ENCODE data around the gene KAZN. TPM values are rescaled to one million over a fixed set of nuclear protein-coding genes. Genes with fewer than 3 reads are reported as not detected.

The KAZN gene
- total RNA-seq, 2 donors from 2014 or later, result 0.46 to 0.58 TPM

GRCh38 chr1:14897997-14898645 is 299.6 kb downstream of the KAZN start:
- Mint-ChIP-seq H3K4me1 (ENCODE audit: low read depth) (no peaks in the 10 kb centered on the region), H3K27ac (no peak overlapping the region), H3K9me3 (no peaks in the 10 kb centered on the region), H3K27me3 (ENCODE audit: low read depth) (peaks cover 8% of the 10 kb centered on the region), H3K36me3 (ENCODE audit: insufficient read depth in 2 of 2) (no peaks in the 10 kb centered on the region), H3K4me3 (no peak overlapping the region)
- ATAC-seq (replicated peaks in 1 of 2) (no peak), DNase-seq (no peak)

DNA sequence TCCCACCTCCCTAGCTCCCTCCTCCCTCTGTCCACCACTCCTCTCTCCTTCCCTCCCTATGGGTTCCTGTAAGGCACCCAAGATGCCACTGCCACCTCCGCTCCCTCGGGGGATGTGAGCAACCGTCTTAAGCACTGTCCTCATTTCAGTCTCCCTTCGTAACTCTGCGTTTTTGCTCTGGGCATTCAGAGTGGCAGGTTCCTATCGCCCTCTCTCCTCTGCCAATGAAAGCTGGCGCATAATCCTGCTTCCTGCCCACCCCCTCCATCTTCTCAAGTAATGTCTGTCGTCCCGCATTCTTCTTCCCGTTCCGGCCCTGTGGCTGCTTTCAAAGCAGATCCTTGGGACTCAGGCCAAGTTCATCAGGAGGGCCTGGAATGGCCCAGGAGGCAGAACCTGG is 301.2 kb downstream of the KAZN start:
- no peak for ATAC-seq (replicated peaks in 1 of 2)
- peaks cover 8% of the 10 kb centered on the region for H3K27me3 Mint-ChIP-seq (ENCODE audit: low read depth)
- H3K36me3 Mint-ChIP-seq (ENCODE audit: insufficient read depth in 2 of 2), result no peaks in the 10 kb centered on the region
- no peak for DNase-seq
- H3K9me3 Mint-ChIP-seq, result no peaks in the 10 kb centered on the region
- H3K27ac Mint-ChIP-seq, result no peak overlapping the region
- no peak overlapping the region for H3K4me3 Mint-ChIP-seq
- no peaks in the 10 kb centered on the region for H3K4me1 Mint-ChIP-seq (ENCODE audit: low read depth)

GRCh38 chr1:14901371-14901954 is 303.0 kb downstream of the KAZN start:
- no peak overlapping the region for H3K4me3 Mint-ChIP-seq
- DNase-seq (no peak), ATAC-seq (replicated peaks in 1 of 2) (no peak)
- no peaks in the 10 kb centered on the region for H3K36me3 Mint-ChIP-seq (ENCODE audit: insufficient read depth in 2 of 2)
- H3K27ac Mint-ChIP-seq, result no peak overlapping the region
- peaks cover 8% of the 10 kb centered on the region for H3K27me3 Mint-ChIP-seq (ENCODE audit: low read depth)
- no peaks in the 10 kb centered on the region for H3K4me1 Mint-ChIP-seq (ENCODE audit: low read depth)
- no peaks in the 10 kb centered on the region for H3K9me3 Mint-ChIP-seq

- Mint-ChIP-seq H3K4me1 (ENCODE audit: low read depth) (no peaks in the 10 kb centered on the region), H3K36me3 (ENCODE audit: insufficient read depth in 2 of 2) (no peaks in the 10 kb centered on the region), H3K27me3 (ENCODE audit: low read depth) (peaks cover 8% of the 10 kb centered on the region), H3K4me3 (no peak overlapping the region), H3K9me3 (no peaks in the 10 kb centered on the region), H3K27ac (no peak overlapping the region)
- no peak for DNase-seq
- no peak for ATAC-seq (replicated peaks in 1 of 2)
These were observed 305.4 kb downstream of the KAZN start for GRCh38 chr1:14903922-14904321.

DNA sequence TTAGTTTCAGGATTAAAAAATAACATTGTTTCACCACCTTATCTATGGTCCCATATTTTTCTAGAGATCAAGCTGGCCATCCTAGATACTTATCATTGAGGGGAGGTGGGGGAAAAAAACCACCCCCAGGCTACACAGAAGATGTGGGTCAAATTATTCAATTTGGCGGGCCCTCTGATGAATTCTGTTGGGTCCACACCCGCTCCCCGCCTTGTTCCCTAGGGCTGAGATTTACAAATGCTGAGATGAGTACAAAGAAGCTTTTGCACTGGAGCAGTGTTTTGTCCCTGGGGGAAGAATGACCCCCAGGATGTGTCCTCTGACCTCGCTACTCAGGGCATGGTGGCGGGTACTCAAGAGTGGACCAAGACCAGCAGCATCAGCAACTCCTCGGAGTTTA is 308.2 kb downstream of the KAZN start:
- no peaks in the 10 kb centered on the region for H3K36me3 Mint-ChIP-seq (ENCODE audit: insufficient read depth in 2 of 2)
- ATAC-seq (replicated peaks in 1 of 2) (no peak), DNase-seq (no peak)
- H3K9me3 Mint-ChIP-seq, result no peaks in the 10 kb centered on the region
- H3K27me3 Mint-ChIP-seq (ENCODE audit: low read depth), result no peaks in the 10 kb centered on the region
- H3K4me3 Mint-ChIP-seq, result no peak overlapping the region
- H3K27ac Mint-ChIP-seq, result no peak overlapping the region
- no peaks in the 10 kb centered on the region for H3K4me1 Mint-ChIP-seq (ENCODE audit: low read depth)

GRCh38 chr1:14907416-14907815 is 308.9 kb downstream of the KAZN start:
- no peak overlapping the region for H3K27ac Mint-ChIP-seq
- no peaks in the 10 kb centered on the region for H3K36me3 Mint-ChIP-seq (ENCODE audit: insufficient read depth in 2 of 2)
- no peaks in the 10 kb centered on the region for H3K9me3 Mint-ChIP-seq
- H3K27me3 Mint-ChIP-seq (ENCODE audit: low read depth), result no peaks in the 10 kb centered on the region
- ATAC-seq (replicated peaks in 1 of 2) (no peak), DNase-seq (no peak)
- H3K4me1 Mint-ChIP-seq (ENCODE audit: low read depth), result no peaks in the 10 kb centered on the region
- no peak overlapping the region for H3K4me3 Mint-ChIP-seq

DNA sequence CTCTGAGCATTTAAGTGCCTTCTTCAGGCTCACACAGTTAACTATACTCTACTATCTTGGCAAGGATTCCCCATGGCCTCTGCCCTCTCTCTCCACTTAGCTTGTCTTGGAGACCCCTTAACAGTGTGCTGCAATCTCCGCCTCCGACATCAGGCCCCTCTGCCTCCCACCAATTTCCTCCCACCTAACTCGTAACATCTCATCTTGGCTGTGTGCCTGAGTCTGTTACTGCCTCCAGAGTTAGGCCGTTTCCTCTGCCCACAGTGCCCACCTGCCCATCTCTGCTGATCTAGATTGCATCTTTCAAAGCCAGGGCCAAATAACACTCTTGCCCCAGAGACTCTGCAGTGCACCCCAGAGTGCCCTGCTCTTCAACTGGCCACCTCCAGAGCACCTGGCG is 310.8 kb downstream of the KAZN start:
- Mint-ChIP-seq H3K9me3 (no peaks in the 10 kb centered on the region), H3K4me3 (no peak overlapping the region), H3K27ac (no peak overlapping the region), H3K27me3 (ENCODE audit: low read depth) (no peaks in the 10 kb centered on the region), H3K36me3 (ENCODE audit: insufficient read depth in 2 of 2) (no peaks in the 10 kb centered on the region), H3K4me1 (ENCODE audit: low read depth) (no peaks in the 10 kb centered on the region)
- ATAC-seq (replicated peaks in 1 of 2) (no peak), DNase-seq (no peak)

GRCh38 chr1:14909920-14910460 is 311.5 kb downstream of the KAZN start:
- no peaks in the 10 kb centered on the region for H3K27me3 Mint-ChIP-seq (ENCODE audit: low read depth)
- DNase-seq, result no peak
- H3K27ac Mint-ChIP-seq, result no peak overlapping the region
- no peaks in the 10 kb centered on the region for H3K36me3 Mint-ChIP-seq (ENCODE audit: insufficient read depth in 2 of 2)
- no peaks in the 10 kb centered on the region for H3K9me3 Mint-ChIP-seq
- no peak for ATAC-seq (replicated peaks in 1 of 2)
- no peaks in the 10 kb centered on the region for H3K4me1 Mint-ChIP-seq (ENCODE audit: low read depth)
- H3K4me3 Mint-ChIP-seq, result no peak overlapping the region

- Mint-ChIP-seq H3K4me1 (ENCODE audit: low read depth) (no peaks in the 10 kb centered on the region), H3K36me3 (ENCODE audit: insufficient read depth in 2 of 2) (no peaks in the 10 kb centered on the region)
- no peak for DNase-seq
These were observed 312.7 kb downstream of the KAZN start for GRCh38 chr1:14910984-14911721.

GRCh38 chr1:14912839-14913481 is 314.5 kb downstream of the KAZN start:
- no peaks in the 10 kb centered on the region for H3K9me3 Mint-ChIP-seq
- no peaks in the 10 kb centered on the region for H3K36me3 Mint-ChIP-seq (ENCODE audit: insufficient read depth in 2 of 2)
- H3K27ac Mint-ChIP-seq, result no peak overlapping the region
- no peak for ATAC-seq (replicated peaks in 1 of 2)
- no peaks in the 10 kb centered on the region for H3K4me1 Mint-ChIP-seq (ENCODE audit: low read depth)
- no peak for DNase-seq
- H3K27me3 Mint-ChIP-seq (ENCODE audit: low read depth), result no peaks in the 10 kb centered on the region
- H3K4me3 Mint-ChIP-seq, result no peak overlapping the region

More at GRCh38 chr1:14910984-14911721, 312.7 kb downstream of the KAZN start:
- Mint-ChIP-seq H3K4me3 (no peak overlapping the region), H3K9me3 (no peaks in the 10 kb centered on the region), H3K27me3 (ENCODE audit: low read depth) (no peaks in the 10 kb centered on the region), H3K27ac (no peak overlapping the region)
- ATAC-seq (replicated peaks in 1 of 2), result no peak

DNA sequence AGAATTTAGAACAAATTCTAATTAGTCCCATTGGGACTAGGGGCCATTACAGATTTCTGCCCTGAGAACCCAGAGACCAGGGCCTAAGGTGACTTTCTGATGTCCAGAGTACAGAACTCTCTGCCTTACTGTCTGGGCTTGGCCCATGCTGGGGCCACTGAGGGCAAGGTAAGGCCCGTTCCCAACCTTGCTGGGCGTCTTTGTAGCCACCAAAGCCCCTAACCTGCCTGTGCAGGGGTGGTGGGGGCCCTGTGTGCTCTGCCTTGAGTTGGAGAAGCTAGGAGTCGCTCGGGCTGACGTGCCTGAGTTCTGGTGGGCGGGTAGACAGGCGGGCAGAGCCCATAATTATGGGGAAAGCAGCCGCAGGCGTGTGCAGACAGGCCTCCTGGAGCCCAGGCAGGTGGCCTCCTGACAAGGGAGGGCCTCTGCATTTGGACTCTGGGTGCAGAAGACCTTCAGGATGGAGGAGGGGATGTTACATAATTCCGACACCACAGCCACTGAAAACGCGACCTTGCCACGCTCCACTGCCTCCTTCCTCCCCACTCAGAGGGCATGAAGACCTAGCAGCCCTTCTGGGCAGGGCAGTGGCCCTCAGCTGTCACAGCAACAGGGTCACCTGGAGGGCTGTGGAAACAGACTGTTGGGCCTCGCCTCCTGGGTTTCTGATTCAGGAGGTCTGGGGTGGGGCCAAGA is 315.1 kb downstream of the KAZN start:
- Mint-ChIP-seq H3K4me1 (ENCODE audit: low read depth) (no peaks in the 10 kb centered on the region), H3K4me3 (no peak overlapping the region), H3K36me3 (ENCODE audit: insufficient read depth in 2 of 2) (no peaks in the 10 kb centered on the region), H3K27me3 (ENCODE audit: low read depth) (no peaks in the 10 kb centered on the region), H3K27ac (no peak overlapping the region), H3K9me3 (no peaks in the 10 kb centered on the region)
- ATAC-seq (replicated peaks in 1 of 2) (no peak), DNase-seq (no peak)

DNA sequence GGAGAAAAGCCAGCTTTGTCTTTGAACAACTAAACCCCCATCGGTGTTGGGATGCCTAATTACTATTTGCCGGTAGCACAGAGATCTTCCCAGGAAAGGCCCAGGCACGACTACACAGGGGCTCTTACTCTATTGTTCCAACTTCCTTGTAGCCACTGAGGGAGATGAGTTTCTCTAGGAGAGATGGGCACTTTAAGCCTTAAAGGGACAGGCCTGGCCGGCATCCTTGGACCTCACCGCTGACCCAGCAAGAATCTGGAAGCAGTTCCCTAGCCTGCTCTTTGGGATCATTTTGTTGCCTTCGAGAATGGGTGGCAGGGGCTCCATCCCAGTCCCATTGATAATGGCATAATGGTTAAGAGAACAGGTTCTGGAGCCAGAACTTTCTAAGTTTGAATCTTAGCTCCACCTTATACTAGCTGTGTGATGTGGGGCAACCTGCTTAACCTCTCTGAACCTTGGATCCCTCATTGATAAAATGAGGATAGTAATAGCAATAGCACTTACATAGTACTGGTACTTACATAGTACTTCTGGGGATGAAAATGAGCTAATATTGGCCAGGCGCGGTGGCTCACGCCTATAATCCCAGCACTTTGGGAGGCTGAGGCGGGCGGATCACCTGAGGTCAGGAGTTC is 316.0 kb downstream of the KAZN start:
- no peaks in the 10 kb centered on the region for H3K27me3 Mint-ChIP-seq (ENCODE audit: low read depth)
- no peaks in the 10 kb centered on the region for H3K36me3 Mint-ChIP-seq (ENCODE audit: insufficient read depth in 2 of 2)
- DNase-seq (no peak), ATAC-seq (replicated peaks in 1 of 2) (no peak)
- H3K27ac Mint-ChIP-seq, result no peak overlapping the region
- H3K4me1 Mint-ChIP-seq (ENCODE audit: low read depth), result no peaks in the 10 kb centered on the region
- no peak overlapping the region for H3K4me3 Mint-ChIP-seq
- H3K9me3 Mint-ChIP-seq, result no peaks in the 10 kb centered on the region

All from activated T-cell treated with anti-CD3 and anti-CD28 coated beads, Interleukin-2, amount 50 U/mL, for 72 hours (primary cell).